Activated naive CD8-positive, alpha-beta T cell treated with anti-CD3 and anti-CD28 coated beads for 36 hours (primary cell): ENCODE measurements around the gene SVOP. TPM values are rescaled to one million over a fixed set of nuclear protein-coding genes. Genes with fewer than 3 reads are reported as not detected.

Source experiments
- DNase-seq: peaks from one replicate; pipeline ENCODE4 v3.0.0; 2021
- H3K27ac Mint-ChIP-seq: one replicate; pipeline ENCODE4 v1.8.0; 2022; ENCODE audit warnings: mild to moderate bottlenecking, moderate library complexity, mixed read lengths
- H3K27me3 Mint-ChIP-seq: one replicate; pipeline ENCODE4 v1.8.0; 2022; ENCODE audit warnings: mild to moderate bottlenecking, mixed read lengths
- H3K36me3 Mint-ChIP-seq: one replicate; pipeline ENCODE4 v1.8.0; 2021; ENCODE audit warnings: mild to moderate bottlenecking, mixed read lengths
- H3K4me1 Mint-ChIP-seq: one replicate; pipeline ENCODE4 v1.8.0; 2021; ENCODE audit warnings: mixed read lengths
- H3K4me3 Mint-ChIP-seq: one replicate; pipeline ENCODE4 v1.8.0; 2022; ENCODE audit warnings: mild to moderate bottlenecking, moderate library complexity, mixed read lengths
- H3K9me3 Mint-ChIP-seq: one replicate; pipeline ENCODE4 v1.8.0; 2022; ENCODE audit warnings: mixed read lengths
- total RNA-seq, 2 experiments: library from RNA; stranded (reverse); gene quantifications; one replicate each; pipeline ENCODE4 v1.2.3, GENCODE V29; 2021

The SVOP gene
- total RNA-seq, 2 experiments from 2014 or later: not detected

GRCh38 chr12:108939594-108939993, 81.3 kb downstream of the SVOP start:
- DNase-seq: no peak
- Mint-ChIP-seq H3K27me3 (no peaks in the 10 kb centered on the region), H3K4me3 (no peak overlapping the region), H3K4me1 (peaks cover 2% of the 10 kb centered on the region), H3K27ac (no peak overlapping the region), H3K9me3 (no peaks in the 10 kb centered on the region), H3K36me3 (no peaks in the 10 kb centered on the region)

- H3K4me1 Mint-ChIP-seq: peaks cover 2% of the 10 kb centered on the region
Observed at GRCh38 chr12:108938247-108938924, 82.5 kb downstream of the SVOP start.

GRCh38 chr12:108935159-108935763, 85.6 kb downstream of the SVOP start:
- H3K4me3 Mint-ChIP-seq: no peak overlapping the region
- H3K9me3 Mint-ChIP-seq: no peaks in the 10 kb centered on the region
- peaks cover 2% of the 10 kb centered on the region for H3K4me1 Mint-ChIP-seq
- no peak for DNase-seq
- H3K27me3 Mint-ChIP-seq: no peaks in the 10 kb centered on the region
- no peak overlapping the region for H3K27ac Mint-ChIP-seq
- no peaks in the 10 kb centered on the region for H3K36me3 Mint-ChIP-seq

More at GRCh38 chr12:108938247-108938924, 82.5 kb downstream of the SVOP start:
- Mint-ChIP-seq H3K27ac (no peak overlapping the region), H3K4me3 (no peak overlapping the region), H3K27me3 (no peaks in the 10 kb centered on the region), H3K9me3 (no peaks in the 10 kb centered on the region), H3K36me3 (no peaks in the 10 kb centered on the region)
- no peak for DNase-seq

GRCh38 chr12:108933949-108934348, 86.9 kb downstream of the SVOP start:
- Mint-ChIP-seq H3K27me3 (no peaks in the 10 kb centered on the region), H3K4me3 (no peak overlapping the region), H3K27ac (no peak overlapping the region), H3K36me3 (no peaks in the 10 kb centered on the region), H3K9me3 (no peaks in the 10 kb centered on the region), H3K4me1 (no peaks in the 10 kb centered on the region)
- no peak for DNase-seq

- Mint-ChIP-seq H3K27ac (no peak overlapping the region), H3K36me3 (no peaks in the 10 kb centered on the region), H3K4me3 (no peak overlapping the region), H3K9me3 (no peaks in the 10 kb centered on the region), H3K27me3 (no peaks in the 10 kb centered on the region), H3K4me1 (no peaks in the 10 kb centered on the region)
- DNase-seq: no peak
Observed at GRCh38 chr12:108930756-108931155, 90.1 kb downstream of the SVOP start.

GRCh38 chr12:108930155-108930554, 90.7 kb downstream of the SVOP start:
- Mint-ChIP-seq H3K4me1 (no peaks in the 10 kb centered on the region), H3K9me3 (no peaks in the 10 kb centered on the region), H3K36me3 (no peaks in the 10 kb centered on the region)

GRCh38 chr12:108928695-108929094, 92.2 kb downstream of the SVOP start:
- Mint-ChIP-seq H3K27me3 (no peaks in the 10 kb centered on the region), H3K4me3 (no peak overlapping the region), H3K27ac (no peak overlapping the region)

More at GRCh38 chr12:108930155-108930554, 90.7 kb downstream of the SVOP start:
- H3K4me3 Mint-ChIP-seq: no peak overlapping the region
- DNase-seq: no peak
- H3K27me3 Mint-ChIP-seq: no peaks in the 10 kb centered on the region
- H3K27ac Mint-ChIP-seq: no peak overlapping the region

GRCh38 chr12:108922918-108923317, 98.0 kb downstream of the SVOP start:
- Mint-ChIP-seq H3K4me3 (no peak overlapping the region), H3K27me3 (no peaks in the 10 kb centered on the region), H3K36me3 (no peaks in the 10 kb centered on the region), H3K27ac (no peak overlapping the region), H3K9me3 (peaks cover 2% of the 10 kb centered on the region), H3K4me1 (no peaks in the 10 kb centered on the region)
- no peak for DNase-seq

More at GRCh38 chr12:108928695-108929094, 92.2 kb downstream of the SVOP start:
- Mint-ChIP-seq H3K4me1 (no peaks in the 10 kb centered on the region), H3K9me3 (no peaks in the 10 kb centered on the region), H3K36me3 (no peaks in the 10 kb centered on the region)
- no peak for DNase-seq

GRCh38 chr12:108921946-108922345, 98.9 kb downstream of the SVOP start:
- Mint-ChIP-seq H3K4me1 (no peaks in the 10 kb centered on the region), H3K4me3 (no peak overlapping the region), H3K36me3 (no peaks in the 10 kb centered on the region), H3K9me3 (peaks cover 2% of the 10 kb centered on the region), H3K27ac (no peak overlapping the region), H3K27me3 (no peaks in the 10 kb centered on the region)
- no peak for DNase-seq

- no peaks in the 10 kb centered on the region for H3K27me3 Mint-ChIP-seq
- H3K27ac Mint-ChIP-seq: no peak overlapping the region
- H3K9me3 Mint-ChIP-seq: peaks cover 2% of the 10 kb centered on the region
- no peak overlapping the region for H3K4me3 Mint-ChIP-seq
- H3K4me1 Mint-ChIP-seq: no peaks in the 10 kb centered on the region
- H3K36me3 Mint-ChIP-seq: no peaks in the 10 kb centered on the region
- no peak for DNase-seq
Observed at GRCh38 chr12:108918960-108919642, 101.8 kb downstream of the SVOP start.

- no peak overlapping the region for H3K4me3 Mint-ChIP-seq
- H3K36me3 Mint-ChIP-seq: no peaks in the 10 kb centered on the region
- H3K27me3 Mint-ChIP-seq: no peaks in the 10 kb centered on the region
- H3K4me1 Mint-ChIP-seq: no peaks in the 10 kb centered on the region
- no peak for DNase-seq
- H3K9me3 Mint-ChIP-seq: peaks cover 2% of the 10 kb centered on the region
- H3K27ac Mint-ChIP-seq: no peak overlapping the region
Observed at GRCh38 chr12:108918206-108918605, 102.7 kb downstream of the SVOP start.

- DNase-seq: no peak
- Mint-ChIP-seq H3K9me3 (peaks cover 2% of the 10 kb centered on the region), H3K27ac (no peak overlapping the region), H3K4me1 (no peaks in the 10 kb centered on the region), H3K27me3 (no peaks in the 10 kb centered on the region), H3K36me3 (no peaks in the 10 kb centered on the region), H3K4me3 (no peak overlapping the region)
Observed at GRCh38 chr12:108916336-108916735, 104.5 kb downstream of the SVOP start.

GRCh38 chr12:108915632-108916133, 105.2 kb downstream of the SVOP start:
- Mint-ChIP-seq H3K27me3 (no peaks in the 10 kb centered on the region), H3K27ac (no peak overlapping the region), H3K9me3 (peaks cover 2% of the 10 kb centered on the region), H3K4me1 (no peaks in the 10 kb centered on the region), H3K36me3 (no peaks in the 10 kb centered on the region), H3K4me3 (no peak overlapping the region)
- no peak for DNase-seq

- Mint-ChIP-seq H3K27me3 (no peaks in the 10 kb centered on the region), H3K4me3 (no peak overlapping the region), H3K36me3 (no peaks in the 10 kb centered on the region), H3K4me1 (no peaks in the 10 kb centered on the region), H3K9me3 (no peaks in the 10 kb centered on the region), H3K27ac (no peak overlapping the region)
- DNase-seq: no peak
Observed at GRCh38 chr12:108914121-108914531, 106.7 kb downstream of the SVOP start.

- Mint-ChIP-seq H3K4me3 (no peak overlapping the region), H3K4me1 (no peaks in the 10 kb centered on the region), H3K9me3 (no peaks in the 10 kb centered on the region), H3K27ac (no peak overlapping the region), H3K36me3 (no peaks in the 10 kb centered on the region), H3K27me3 (peaks cover 6% of the 10 kb centered on the region)
- DNase-seq: no peak
Observed at GRCh38 chr12:108912361-108912760, 108.5 kb downstream of the SVOP start.
